Measurements from ENCODE around the gene APOBEC4.

Gene APOBEC4

DNA sequence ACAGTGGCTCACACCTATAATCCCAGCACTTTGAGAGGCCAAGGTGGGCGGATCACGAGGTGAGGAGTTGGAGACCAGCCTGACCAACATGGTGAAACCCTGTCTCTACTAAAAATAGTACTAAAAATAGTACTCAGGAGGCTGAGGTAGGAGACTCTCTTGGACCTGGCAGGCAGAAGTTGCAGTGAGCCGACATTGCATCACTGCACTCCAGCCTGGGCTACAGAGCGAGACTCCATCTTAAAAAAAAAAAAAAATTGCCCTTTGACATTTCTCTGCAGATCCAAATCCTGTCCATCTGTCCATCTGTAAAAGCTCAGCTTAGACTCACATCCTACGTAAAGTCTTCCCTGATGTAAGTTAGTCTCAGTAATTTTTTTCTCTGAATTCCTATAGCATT lies 56.6 kb downstream of the APOBEC4 start:
- no peak for TF ChIP-seq CTCF (conservative IDR thresholded peaks at IDR 0.05; ENCODE audit: low read depth, low read length)
- H3K4me3 ChIP-seq (ENCODE audit: low read depth, low read length) = no peak overlapping the region

More for the DNA sequence above, 56.6 kb downstream of the APOBEC4 start:
- no peak for DNase-seq (ENCODE audit: low read depth)
